IPS-15b (cell line): Measurements from ENCODE around the gene PDZD8.
"Not testable (repeated sequence)": the region's sequence is repeated elsewhere in the genome, so short reads cannot be mapped to it uniquely, and the experiment has no call there.

Experiments
- H3K27me3 ChIP-seq: one replicate; pipeline ENCODE4 v1.6.1; 2013; ENCODE audit warnings: low read length; ENCODE audit not compliant: control insufficient read depth, insufficient read depth
- H3K36me3 ChIP-seq: one replicate; pipeline ENCODE4 v1.6.1; 2013; ENCODE audit warnings: low read length; ENCODE audit not compliant: control insufficient read depth, insufficient read depth
- H3K4me1 ChIP-seq: one replicate; pipeline ENCODE4 v1.6.1; 2013; ENCODE audit warnings: mild to moderate bottlenecking, low read length; ENCODE audit not compliant: control insufficient read depth, insufficient read depth
- H3K4me3 ChIP-seq: one replicate; pipeline ENCODE4 v1.5.1; 2013; ENCODE audit warnings: low read depth, low read length
- H3K9ac ChIP-seq: one replicate; pipeline ENCODE4 v1.6.1; 2013; ENCODE audit warnings: low read depth, mild to moderate bottlenecking, low read length
- H3K9me3 ChIP-seq: one replicate; pipeline ENCODE4 v1.6.1; 2013; ENCODE audit warnings: mild to moderate bottlenecking, low read length; ENCODE audit not compliant: control insufficient read depth, insufficient read depth

Gene PDZD8

GRCh38 chr10:117248750-117249465 lies 126.3 kb downstream of the PDZD8 start:
- Histone ChIP-seq H3K9me3 (no peaks in the 10 kb centered on the region), H3K36me3 (no peaks in the 10 kb centered on the region), H3K4me1 (no peaks in the 10 kb centered on the region), H3K4me3 (no peak overlapping the region), H3K9ac (no peak overlapping the region), H3K27me3 (peaks cover 6% of the 10 kb centered on the region)

- Histone ChIP-seq H3K9me3 (no peaks in the 10 kb centered on the region), H3K4me3 (no peak overlapping the region), H3K36me3 (no peaks in the 10 kb centered on the region), H3K27me3 (peaks cover 21% of the 10 kb centered on the region), H3K9ac (no peak overlapping the region), H3K4me1 (no peaks in the 10 kb centered on the region)
These were observed 128.1 kb downstream of the PDZD8 start for GRCh38 chr10:117246997-117247671.

GRCh38 chr10:117242463-117242832 lies 132.8 kb downstream of the PDZD8 start:
- Histone ChIP-seq H3K9me3 (no peaks in the 10 kb centered on the region), H3K27me3 (peaks cover 27% of the 10 kb centered on the region), H3K4me1 (peaks cover 3% of the 10 kb centered on the region), H3K9ac (no peak overlapping the region), H3K36me3 (peaks cover 2% of the 10 kb centered on the region), H3K4me3 (no peak overlapping the region)

- H3K4me1 ChIP-seq = peaks cover 3% of the 10 kb centered on the region
- peaks cover 27% of the 10 kb centered on the region for H3K27me3 ChIP-seq
- peaks cover 2% of the 10 kb centered on the region for H3K36me3 ChIP-seq
- no peaks in the 10 kb centered on the region for H3K9me3 ChIP-seq
- no peak overlapping the region for H3K9ac ChIP-seq
- H3K4me3 ChIP-seq = peak overlapping the region; percentile 87
These were observed 133.4 kb downstream of the PDZD8 start for GRCh38 chr10:117241541-117242462.

GRCh38 chr10:117240621-117241529 lies 134.4 kb downstream of the PDZD8 start, which contains the start of gene SLC18A2:
Gene SLC18A2, plus strand, starts transcription at chr10:117241114. Its CDS starts 580 bp downstream, at chr10:117241694.
- Histone ChIP-seq H3K9ac (peak within 1 kb of the TSS; percentile 54), H3K4me3 (peak within 1 kb of the TSS; percentile 87), H3K36me3 (peaks cover 2% of the 10 kb centered on the region), H3K27me3 (peaks cover 27% of the 10 kb centered on the region), H3K4me1 (peaks cover 3% of the 10 kb centered on the region), H3K9me3 (no peaks in the 10 kb centered on the region)

GRCh38 chr10:117239721-117240620 lies 135.3 kb downstream of the PDZD8 start:
- Histone ChIP-seq H3K27me3 (peaks cover 27% of the 10 kb centered on the region), H3K36me3 (peaks cover 2% of the 10 kb centered on the region), H3K9me3 (no peaks in the 10 kb centered on the region), H3K4me3 (peak overlapping the region; percentile 87), H3K9ac (peak overlapping the region; percentile 54), H3K4me1 (peaks cover 3% of the 10 kb centered on the region)

GRCh38 chr10:117239051-117239450 lies 136.2 kb downstream of the PDZD8 start:
- Histone ChIP-seq H3K4me3 (no peak overlapping the region), H3K27me3 (peaks cover 22% of the 10 kb centered on the region), H3K36me3 (peaks cover 2% of the 10 kb centered on the region), H3K9me3 (no peaks in the 10 kb centered on the region), H3K9ac (no peak overlapping the region), H3K4me1 (peaks cover 3% of the 10 kb centered on the region)

- Histone ChIP-seq H3K9me3 (no peaks in the 10 kb centered on the region), H3K4me1 (peaks cover 3% of the 10 kb centered on the region), H3K36me3 (peaks cover 2% of the 10 kb centered on the region), H3K4me3 (no peak overlapping the region), H3K9ac (no peak overlapping the region), H3K27me3 (peaks cover 9% of the 10 kb centered on the region)
These were observed 137.7 kb downstream of the PDZD8 start for GRCh38 chr10:117237401-117237991.

GRCh38 chr10:117230107-117230506 lies 145.1 kb downstream of the PDZD8 start:
- H3K27me3 ChIP-seq = not testable (repeated sequence)

GRCh38 chr10:117228210-117228609 lies 147.0 kb downstream of the PDZD8 start:
- Histone ChIP-seq H3K9me3 (no peaks in the 10 kb centered on the region), H3K4me3 (no peak overlapping the region), H3K27me3 (no peaks in the 10 kb centered on the region), H3K36me3 (no peaks in the 10 kb centered on the region), H3K9ac (no peak overlapping the region), H3K4me1 (no peaks in the 10 kb centered on the region)

More at GRCh38 chr10:117230107-117230506, 145.1 kb downstream of the PDZD8 start:
- H3K9me3 ChIP-seq, H3K4me1 ChIP-seq, H3K9ac ChIP-seq, H3K36me3 ChIP-seq, H3K4me3 ChIP-seq: not testable (repeated sequence)
